Measurements from ENCODE around the gene AKIRIN1.

DNA sequence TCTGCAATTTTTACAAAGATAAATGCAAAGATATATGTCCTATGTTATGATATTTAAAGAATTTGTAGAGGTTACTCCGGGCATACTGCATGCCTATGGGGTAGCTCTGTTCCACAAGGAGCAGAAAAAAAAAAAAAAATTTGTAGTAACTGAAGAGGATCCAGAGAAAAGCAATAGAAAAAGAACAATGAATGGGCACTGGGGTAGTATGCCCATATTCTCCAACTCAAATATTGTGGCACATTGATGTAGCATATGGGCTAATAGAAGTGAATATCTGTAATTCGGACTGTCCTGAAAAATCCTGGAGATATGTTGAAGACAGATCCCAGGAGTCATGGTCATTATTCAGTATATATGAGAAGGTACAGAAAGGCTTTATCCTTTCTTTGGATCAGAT, 1.1 kb upstream of the AKIRIN1 start:
- TF ChIP-seq CTCF (IDR thresholded peaks at IDR 0.05) = no peak
- TF ChIP-seq, protein P1, sequence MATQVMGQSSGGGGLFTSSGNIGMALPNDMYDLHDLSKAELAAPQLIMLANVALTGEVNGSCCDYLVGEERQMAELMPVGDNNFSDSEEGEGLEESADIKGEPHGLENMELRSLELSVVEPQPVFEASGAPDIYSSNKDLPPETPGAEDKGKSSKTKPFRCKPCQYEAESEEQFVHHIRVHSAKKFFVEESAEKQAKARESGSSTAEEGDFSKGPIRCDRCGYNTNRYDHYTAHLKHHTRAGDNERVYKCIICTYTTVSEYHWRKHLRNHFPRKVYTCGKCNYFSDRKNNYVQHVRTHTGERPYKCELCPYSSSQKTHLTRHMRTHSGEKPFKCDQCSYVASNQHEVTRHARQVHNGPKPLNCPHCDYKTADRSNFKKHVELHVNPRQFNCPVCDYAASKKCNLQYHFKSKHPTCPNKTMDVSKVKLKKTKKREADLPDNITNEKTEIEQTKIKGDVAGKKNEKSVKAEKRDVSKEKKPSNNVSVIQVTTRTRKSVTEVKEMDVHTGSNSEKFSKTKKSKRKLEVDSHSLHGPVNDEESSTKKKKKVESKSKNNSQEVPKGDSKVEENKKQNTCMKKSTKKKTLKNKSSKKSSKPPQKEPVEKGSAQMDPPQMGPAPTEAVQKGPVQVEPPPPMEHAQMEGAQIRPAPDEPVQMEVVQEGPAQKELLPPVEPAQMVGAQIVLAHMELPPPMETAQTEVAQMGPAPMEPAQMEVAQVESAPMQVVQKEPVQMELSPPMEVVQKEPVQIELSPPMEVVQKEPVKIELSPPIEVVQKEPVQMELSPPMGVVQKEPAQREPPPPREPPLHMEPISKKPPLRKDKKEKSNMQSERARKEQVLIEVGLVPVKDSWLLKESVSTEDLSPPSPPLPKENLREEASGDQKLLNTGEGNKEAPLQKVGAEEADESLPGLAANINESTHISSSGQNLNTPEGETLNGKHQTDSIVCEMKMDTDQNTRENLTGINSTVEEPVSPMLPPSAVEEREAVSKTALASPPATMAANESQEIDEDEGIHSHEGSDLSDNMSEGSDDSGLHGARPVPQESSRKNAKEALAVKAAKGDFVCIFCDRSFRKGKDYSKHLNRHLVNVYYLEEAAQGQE (IDR thresholded peaks at IDR 0.05; ENCODE audit: low read depth, low read length) = no peak
- no peak for TF ChIP-seq MAX (IDR thresholded peaks at IDR 0.05; ENCODE audit: low read depth)
- no peak for TF ChIP-seq POLR2AphosphoS5 (IDR thresholded peaks at IDR 0.05; ENCODE audit: low read depth, low read length)
- no peak for TF ChIP-seq SMC3 (IDR thresholded peaks at IDR 0.05; ENCODE audit: low read depth, low read length)
- no peak for TF ChIP-seq TAF1 (IDR thresholded peaks at IDR 0.05; ENCODE audit: borderline replicate concordance, low read depth, low read length)
- TF ChIP-seq ELF1 (IDR thresholded peaks at IDR 0.05) = no peak
